NB4 (cell line): ENCODE data around the gene CCDC91.

ENCODE experiments used
- MAX ChIP-seq: IDR thresholded peaks from 2 replicates; pipeline ENCODE4 v1.6.1; 2011; ENCODE audit warnings: low read depth, low read length
- POLR2A ChIP-seq: IDR thresholded peaks from 2 replicates; pipeline ENCODE4 v1.6.1; 2011; ENCODE audit warnings: mild to moderate bottlenecking; ENCODE audit not compliant: insufficient read length; ENCODE audit errors: extremely low read depth
- TF ChIP-seq, protein P1 (sequence below): IDR thresholded peaks from one replicate; pipeline ENCODE4 v1.5.1; 2012; ENCODE audit warnings: low read depth, low read length

DNA sequence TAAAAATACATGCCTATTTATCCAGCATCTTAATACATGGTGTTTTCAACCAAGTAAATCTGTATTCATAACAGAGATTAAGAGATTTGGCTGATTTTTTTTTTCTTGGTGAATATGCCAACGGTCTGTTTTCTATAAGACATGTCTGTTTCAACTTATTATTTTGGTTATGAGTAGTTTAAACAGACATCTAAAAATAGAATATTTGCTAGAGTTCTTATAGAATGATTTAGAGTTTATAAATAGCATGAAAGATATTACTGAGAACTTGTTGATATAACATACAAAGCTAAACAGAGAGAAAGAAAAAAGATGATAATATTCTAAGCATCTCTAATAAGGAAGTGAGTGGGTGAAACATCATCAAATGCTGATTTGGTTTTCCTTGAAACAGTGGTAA lies 199.9 kb downstream of the CCDC91 start:
- TF ChIP-seq POLR2A, result no peak
- TF ChIP-seq, protein P1, sequence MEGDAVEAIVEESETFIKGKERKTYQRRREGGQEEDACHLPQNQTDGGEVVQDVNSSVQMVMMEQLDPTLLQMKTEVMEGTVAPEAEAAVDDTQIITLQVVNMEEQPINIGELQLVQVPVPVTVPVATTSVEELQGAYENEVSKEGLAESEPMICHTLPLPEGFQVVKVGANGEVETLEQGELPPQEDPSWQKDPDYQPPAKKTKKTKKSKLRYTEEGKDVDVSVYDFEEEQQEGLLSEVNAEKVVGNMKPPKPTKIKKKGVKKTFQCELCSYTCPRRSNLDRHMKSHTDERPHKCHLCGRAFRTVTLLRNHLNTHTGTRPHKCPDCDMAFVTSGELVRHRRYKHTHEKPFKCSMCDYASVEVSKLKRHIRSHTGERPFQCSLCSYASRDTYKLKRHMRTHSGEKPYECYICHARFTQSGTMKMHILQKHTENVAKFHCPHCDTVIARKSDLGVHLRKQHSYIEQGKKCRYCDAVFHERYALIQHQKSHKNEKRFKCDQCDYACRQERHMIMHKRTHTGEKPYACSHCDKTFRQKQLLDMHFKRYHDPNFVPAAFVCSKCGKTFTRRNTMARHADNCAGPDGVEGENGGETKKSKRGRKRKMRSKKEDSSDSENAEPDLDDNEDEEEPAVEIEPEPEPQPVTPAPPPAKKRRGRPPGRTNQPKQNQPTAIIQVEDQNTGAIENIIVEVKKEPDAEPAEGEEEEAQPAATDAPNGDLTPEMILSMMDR, result no peak
- TF ChIP-seq MAX, result no peak
